Vagina (tissue), 2 donors: ENCODE results near the gene KCNA5. TPM values are rescaled to one million over a fixed set of nuclear protein-coding genes. Genes with fewer than 3 reads are reported as not detected.
A peak's percentile ranks its signal among the peaks of the same experiment; 100 is the strongest.

Experiments
- DNase-seq, 2 donors: peaks; one replicate each; pipeline ENCODE4 v3.0.0-alpha.2; 2017; ENCODE audit errors: extremely low spot score in 2 of 2
- H3K27ac ChIP-seq: fragments of 200-600 bp; sonication (generic); one replicate; pipeline ENCODE4 v1.5.1; 2019
- H3K27me3 ChIP-seq: fragments of 200-600 bp; sonication (generic); one replicate; pipeline ENCODE4 v1.5.1; 2019
- H3K36me3 ChIP-seq, 2 donors: fragments of 200-600 bp; sonication (generic); one replicate each; pipeline ENCODE4 v1.5.1; 2017 to 2019
- H3K4me1 ChIP-seq: fragments of 200-600 bp; sonication (generic); one replicate; pipeline ENCODE4 v1.5.1; 2019
- H3K4me3 ChIP-seq, 2 donors: fragments of 200-600 bp; sonication (generic); 1 replicate in 1 of 2; 2 replicates in 1 of 2; pipeline ENCODE4 v1.5.1; 2016 to 2019
- H3K9me3 ChIP-seq: fragments of 200-600 bp; sonication (generic); one replicate; pipeline ENCODE4 v1.5.1; 2019
- CTCF ChIP-seq, 3 experiments: fragments of 450-650 bp in 2 of 3; fragments of 200-600 bp in 1 of 3; sonication (generic) in 1 of 3; IDR thresholded peaks; one replicate each; pipeline ENCODE4 v1.5.1; 2017 to 2019; ENCODE audit warnings: antibody characterized with exemption in 3 of 3, mild to moderate bottlenecking in 2 of 3, moderate library complexity in 2 of 3
- POLR2A ChIP-seq, 2 donors: fragments of 450-650 bp; IDR thresholded peaks; one replicate each; pipeline ENCODE4 v1.6.1; 2017; ENCODE audit warnings: antibody characterized with exemption in 2 of 2, mild to moderate bottlenecking in 2 of 2, moderate library complexity in 2 of 2
- POLR2AphosphoS5 ChIP-seq, 2 donors: sonication (generic); formaldehyde crosslinking; IDR thresholded peaks; one replicate each; pipeline ENCODE4 v1.9.0; 2017; ENCODE audit warnings: antibody characterized with exemption in 2 of 2, mild to moderate bottlenecking in 2 of 2, low read depth in 1 of 2; ENCODE audit not compliant: insufficient read depth in 1 of 2
- intact Hi-C: fragments of 100-400 bp; cut with DNase I; formaldehyde crosslinking; loops from one replicate; pipeline ENCODE4 v1.15.1; 2023
- total RNA-seq: library from RNA; depleted of rRNA; stranded (reverse); fragments of >200 nt; gene quantifications from one replicate; pipeline ENCODE4 v1.2.3, GENCODE V29; 2016

Gene KCNA5
- total RNA-seq: not detected

- DNase-seq: no peak
- TF ChIP-seq CTCF (IDR thresholded peaks at IDR 0.05) (no peak), POLR2A (IDR thresholded peaks at IDR 0.05) (no peak), POLR2AphosphoS5 (IDR thresholded peaks at IDR 0.05; ENCODE audit: insufficient read depth in 1 of 2, low read depth in 1 of 2) (no peak)
- H3K36me3 ChIP-seq: no peaks in the 10 kb centered on the region
- no peaks in the 10 kb centered on the region for H3K4me1 ChIP-seq
- intact Hi-C loops: no loop called here
- H3K9me3 ChIP-seq: no peaks in the 10 kb centered on the region
- H3K4me3 ChIP-seq: peak within 1 kb of the TSS; percentile 1 to 3
- H3K27ac ChIP-seq: no peak within 1 kb of the TSS
- H3K27me3 ChIP-seq: no peaks in the 10 kb centered on the region
Measured at GRCh38 chr12:5043589-5044419, at the start of gene KCNA5. Gene KCNA5 (plus strand): TSS chr12:5043879. CDS start chr12:5044148, 269 bp downstream.

- no peak for DNase-seq
- H3K27ac ChIP-seq: no peak overlapping the region
- no peaks in the 10 kb centered on the region for H3K36me3 ChIP-seq
- peaks cover 12% of the 10 kb centered on the region for H3K4me1 ChIP-seq
- H3K4me3 ChIP-seq: no peak overlapping the region
- H3K9me3 ChIP-seq: no peaks in the 10 kb centered on the region
- intact Hi-C loops: no loop called here
- no peak for TF ChIP-seq POLR2A (IDR thresholded peaks at IDR 0.05)
- TF ChIP-seq POLR2AphosphoS5 (IDR thresholded peaks at IDR 0.05; ENCODE audit: insufficient read depth in 1 of 2, low read depth in 1 of 2): no peak
- no peak for TF ChIP-seq CTCF (IDR thresholded peaks at IDR 0.05)
- no peaks in the 10 kb centered on the region for H3K27me3 ChIP-seq
Measured at GRCh38 chr12:4994622-4995021, 49.1 kb upstream of the KCNA5 start.

- intact Hi-C loops: no loop called here
Measured at GRCh38 chr12:4996714-4997113, 47.0 kb upstream of the KCNA5 start.

GRCh38 chr12:4997939-4998338 is 45.7 kb upstream of the KCNA5 start:
- no peak for DNase-seq
- Histone ChIP-seq H3K27me3 (no peaks in the 10 kb centered on the region), H3K27ac (no peak overlapping the region), H3K36me3 (no peaks in the 10 kb centered on the region), H3K4me3 (no peak overlapping the region), H3K4me1 (peaks cover 12% of the 10 kb centered on the region), H3K9me3 (no peaks in the 10 kb centered on the region)
- intact Hi-C loops: no loop called here
- TF ChIP-seq POLR2A (IDR thresholded peaks at IDR 0.05): no peak
- no peak for TF ChIP-seq CTCF (IDR thresholded peaks at IDR 0.05)
- TF ChIP-seq POLR2AphosphoS5 (IDR thresholded peaks at IDR 0.05; ENCODE audit: insufficient read depth in 1 of 2, low read depth in 1 of 2): no peak

More at GRCh38 chr12:4996714-4997113, 47.0 kb upstream of the KCNA5 start:
- H3K4me3 ChIP-seq: no peak overlapping the region
- H3K27ac ChIP-seq: no peak overlapping the region
- no peak for DNase-seq
- no peaks in the 10 kb centered on the region for H3K9me3 ChIP-seq
- H3K36me3 ChIP-seq: no peaks in the 10 kb centered on the region
- TF ChIP-seq CTCF (IDR thresholded peaks at IDR 0.05) (no peak), POLR2AphosphoS5 (IDR thresholded peaks at IDR 0.05; ENCODE audit: insufficient read depth in 1 of 2, low read depth in 1 of 2) (no peak), POLR2A (IDR thresholded peaks at IDR 0.05) (no peak)
- H3K27me3 ChIP-seq: no peaks in the 10 kb centered on the region
- H3K4me1 ChIP-seq: peaks cover 12% of the 10 kb centered on the region

GRCh38 chr12:5000204-5000603 is 43.5 kb upstream of the KCNA5 start:
- DNase-seq: no peak
- Histone ChIP-seq H3K36me3 (no peaks in the 10 kb centered on the region), H3K4me3 (no peak overlapping the region), H3K27me3 (no peaks in the 10 kb centered on the region), H3K27ac (no peak overlapping the region), H3K4me1 (peaks cover 12% of the 10 kb centered on the region), H3K9me3 (no peaks in the 10 kb centered on the region)
- intact Hi-C loops: loop anchor here (10.0 kb wide), 1 partner anchor 145 kb away; no protein-coding TSS in a partner anchor
- TF ChIP-seq CTCF (IDR thresholded peaks at IDR 0.05) (no peak), POLR2A (IDR thresholded peaks at IDR 0.05) (no peak), POLR2AphosphoS5 (IDR thresholded peaks at IDR 0.05; ENCODE audit: insufficient read depth in 1 of 2, low read depth in 1 of 2) (no peak)
